ENCODE data around the gene LCLAT1. TPM values are rescaled to one million over a fixed set of nuclear protein-coding genes. Genes with fewer than 3 reads are reported as not detected.
A peak's percentile ranks its signal among the peaks of the same experiment; 100 is the strongest.

The LCLAT1 gene
- polyA plus RNA-seq, 2 of the 4 experiments (the other 2 are of a cell fraction) = 19.5 to 71.0 TPM

DNA sequence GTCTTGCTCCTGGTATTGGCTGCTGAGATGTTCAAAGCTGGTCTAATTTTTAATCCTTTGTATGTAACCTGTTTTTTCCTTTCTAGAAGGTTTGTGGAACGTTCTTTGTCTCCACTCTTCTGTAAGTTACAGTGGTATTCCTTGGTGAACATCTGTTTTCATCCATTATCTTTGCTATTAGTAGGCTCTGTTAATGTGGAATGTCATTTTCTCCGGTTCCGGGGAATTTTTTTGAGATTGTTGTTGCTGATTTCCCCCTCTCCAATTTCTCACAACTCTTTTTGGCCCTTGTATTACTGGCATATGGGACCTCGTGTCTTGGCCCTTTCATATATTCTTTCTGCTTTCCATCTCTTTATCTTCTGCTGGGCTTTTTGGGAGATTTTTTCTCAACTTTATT, 63.4 kb downstream of the LCLAT1 start:
- no peak for DNase-seq (ENCODE audit: low read depth in 1 of 2, low spot score in 1 of 2)
- Histone ChIP-seq H3K4me3 (no peak overlapping the region), H3K9me3 (peaks cover 14% of the 10 kb centered on the region; the same call in 1 of the 3 replicates), H3K4me2 (peak overlapping the region; percentile 67), H3K27ac (peak overlapping the region; percentile 24 to 70; a peak in 5 of 6 replicates), H3K4me1 (peaks cover 64% of the 10 kb centered on the region)
- ChIA-PET CTCF (interaction anchor here (0.7 to 3.7 kb wide), 2 partner anchors 183 to 302 kb away, joined by 3 to 13 read pairs; no protein-coding TSS in a partner anchor), POLR2A (interaction anchor here (0.6 kb wide), 1 partner anchor 279 kb away, joined by 5 read pairs; no protein-coding TSS in a partner anchor)
- 76% methylated on average over 4 of the region's 4 CpGs for WGBS (ENCODE audit: missing lambda C conversion rate)
- FAIRE-seq = no peak
- ATAC-seq = no peak
- no peak for TF ChIP-seq CHD2 (IDR thresholded peaks at IDR 0.05; ENCODE audit: low read length, partially characterized antibody)
- TF ChIP-seq FOSB (CRISPR knock-in tag; IDR thresholded peaks at IDR 0.05) = no peak
- TF ChIP-seq FOXS1 (CRISPR knock-in tag; IDR thresholded peaks at IDR 0.05) = no peak
- TF ChIP-seq, protein P1, sequence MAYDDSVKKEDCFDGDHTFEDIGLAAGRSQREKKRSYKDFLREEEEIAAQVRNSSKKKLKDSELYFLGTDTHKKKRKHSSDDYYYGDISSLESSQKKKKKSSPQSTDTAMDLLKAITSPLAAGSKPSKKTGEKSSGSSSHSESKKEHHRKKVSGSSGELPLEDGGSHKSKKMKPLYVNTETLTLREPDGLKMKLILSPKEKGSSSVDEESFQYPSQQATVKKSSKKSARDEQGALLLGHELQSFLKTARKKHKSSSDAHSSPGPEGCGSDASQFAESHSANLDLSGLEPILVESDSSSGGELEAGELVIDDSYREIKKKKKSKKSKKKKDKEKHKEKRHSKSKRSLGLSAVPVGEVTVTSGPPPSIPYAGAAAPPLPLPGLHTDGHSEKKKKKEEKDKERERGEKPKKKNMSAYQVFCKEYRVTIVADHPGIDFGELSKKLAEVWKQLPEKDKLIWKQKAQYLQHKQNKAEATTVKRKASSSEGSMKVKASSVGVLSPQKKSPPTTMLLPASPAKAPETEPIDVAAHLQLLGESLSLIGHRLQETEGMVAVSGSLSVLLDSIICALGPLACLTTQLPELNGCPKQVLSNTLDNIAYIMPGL (CRISPR knock-in tag; IDR thresholded peaks at IDR 0.05; ENCODE audit: borderline replicate concordance) = no peak
- no peak for TF ChIP-seq EHF (CRISPR knock-in tag; IDR thresholded peaks at IDR 0.05)
- TF ChIP-seq, protein P2, sequence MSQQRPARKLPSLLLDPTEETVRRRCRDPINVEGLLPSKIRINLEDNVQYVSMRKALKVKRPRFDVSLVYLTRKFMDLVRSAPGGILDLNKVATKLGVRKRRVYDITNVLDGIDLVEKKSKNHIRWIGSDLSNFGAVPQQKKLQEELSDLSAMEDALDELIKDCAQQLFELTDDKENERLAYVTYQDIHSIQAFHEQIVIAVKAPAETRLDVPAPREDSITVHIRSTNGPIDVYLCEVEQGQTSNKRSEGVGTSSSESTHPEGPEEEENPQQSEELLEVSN (IDR thresholded peaks at IDR 0.05; ENCODE audit: borderline replicate concordance, low read depth) = no peak
- TF ChIP-seq HOXB13 (CRISPR knock-in tag; IDR thresholded peaks at IDR 0.05; ENCODE audit: low read depth) = no peak

DNA sequence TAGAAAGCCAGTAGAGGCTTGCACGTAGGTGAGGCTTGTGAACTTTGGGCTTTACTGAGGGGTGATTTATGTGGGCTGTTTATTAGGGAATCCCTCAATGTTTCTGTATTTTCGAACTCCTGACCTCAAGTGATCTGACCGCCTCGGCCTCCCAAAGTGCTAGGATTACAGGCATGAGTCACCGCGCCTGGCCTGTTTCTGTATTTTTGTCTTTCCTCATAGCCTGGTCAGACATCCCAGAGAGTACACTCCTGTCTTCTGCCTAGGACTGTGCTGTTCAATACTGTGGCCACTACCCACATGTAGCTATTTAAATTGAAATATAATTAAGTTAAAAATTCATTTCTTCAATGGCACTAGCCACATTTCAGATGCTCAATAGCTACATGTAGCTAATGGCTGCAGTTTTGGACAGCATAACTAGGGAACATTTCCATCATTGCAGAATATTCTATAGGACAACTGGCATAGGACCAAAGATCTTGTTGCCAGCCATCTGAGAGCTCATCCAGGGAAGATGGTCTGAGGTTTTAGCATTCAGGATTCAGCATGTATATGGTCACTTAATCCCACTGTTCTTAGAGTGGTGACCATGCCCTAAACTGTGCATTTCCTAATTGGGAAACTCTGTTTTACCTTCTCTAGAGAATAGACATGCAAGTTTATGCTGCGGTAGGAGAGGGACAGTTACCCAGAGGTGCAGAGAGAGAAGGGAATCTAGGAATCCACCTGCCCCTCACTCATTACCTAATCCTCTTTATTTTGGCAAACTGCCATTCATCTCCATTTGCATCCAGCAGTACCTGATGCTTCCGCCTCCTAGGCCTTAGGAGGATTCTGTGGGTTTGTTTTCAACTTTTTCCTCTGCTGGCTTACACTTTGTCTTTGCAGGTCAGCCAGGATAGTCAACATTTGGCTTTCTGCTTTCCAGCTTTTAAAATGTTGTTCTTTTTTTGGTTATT, 64.4 kb downstream of the LCLAT1 start:
- Histone ChIP-seq H3K27ac (peak overlapping the region; percentile 29 to 68; a peak in 5 of 6 replicates), H3K4me1 (peaks cover 60% of the 10 kb centered on the region), H3K9me3 (peaks cover 14% of the 10 kb centered on the region; the same call in 1 of the 3 replicates), H3K4me3 (no peak overlapping the region), H3K4me2 (peak overlapping the region; percentile 67)
- DNase-seq (ENCODE audit: low read depth in 1 of 2, low spot score in 1 of 2) (peak in 1 of 2 experiments; percentile 67), ATAC-seq (peak; percentile 79 to 91), FAIRE-seq (no peak)
- ChIA-PET POLR2A (interaction anchor here (1.0 kb wide), 1 partner anchor 279 kb away, joined by 3 read pairs; no protein-coding TSS in a partner anchor), CTCF (interaction anchor here (1.1 to 3.7 kb wide), 2 partner anchors 177 to 303 kb away, joined by 3 to 13 read pairs; no protein-coding TSS in a partner anchor)
- 19% methylated on average over 8 of the region's 8 CpGs for WGBS (ENCODE audit: missing lambda C conversion rate)
- peak; percentile 44 for TF ChIP-seq GATA3 (IDR thresholded peaks at IDR 0.05; ENCODE audit: borderline replicate concordance)
- no peak; a peak in 2 of 5 replicates for TF ChIP-seq RAD21 (conservative IDR thresholded peaks at IDR 0.05 in 1 of 2, IDR thresholded peaks at IDR 0.05 in 1 of 2)
- TF ChIP-seq HOXB13 (CRISPR knock-in tag; IDR thresholded peaks at IDR 0.05; ENCODE audit: low read depth) = no peak
- no peak for TF ChIP-seq ESRRA (IDR thresholded peaks at IDR 0.05; ENCODE audit: borderline replicate concordance, low read length)
- TF ChIP-seq KDM5A (IDR thresholded peaks at IDR 0.05) = no peak
- TF ChIP-seq, protein P2 (IDR thresholded peaks at IDR 0.05; ENCODE audit: borderline replicate concordance, low read depth) = no peak
- no peak for TF ChIP-seq HOXB5 (CRISPR knock-in tag; IDR thresholded peaks at IDR 0.05)
- TF ChIP-seq TFCP2L1 (CRISPR knock-in tag; IDR thresholded peaks at IDR 0.05) = no peak
- no peak for TF ChIP-seq ZNF302 (CRISPR knock-in tag; IDR thresholded peaks at IDR 0.05)
- peak; percentile 75 for TF ChIP-seq FOSL2 (IDR thresholded peaks at IDR 0.05)
- peak; percentile 90 for TF ChIP-seq FOSL2 (CRISPR knock-in tag; IDR thresholded peaks at IDR 0.05)
- no peak for TF ChIP-seq RNF2 (IDR thresholded peaks at IDR 0.05; ENCODE audit: borderline replicate concordance, low read depth)
- TF ChIP-seq, protein P3, sequence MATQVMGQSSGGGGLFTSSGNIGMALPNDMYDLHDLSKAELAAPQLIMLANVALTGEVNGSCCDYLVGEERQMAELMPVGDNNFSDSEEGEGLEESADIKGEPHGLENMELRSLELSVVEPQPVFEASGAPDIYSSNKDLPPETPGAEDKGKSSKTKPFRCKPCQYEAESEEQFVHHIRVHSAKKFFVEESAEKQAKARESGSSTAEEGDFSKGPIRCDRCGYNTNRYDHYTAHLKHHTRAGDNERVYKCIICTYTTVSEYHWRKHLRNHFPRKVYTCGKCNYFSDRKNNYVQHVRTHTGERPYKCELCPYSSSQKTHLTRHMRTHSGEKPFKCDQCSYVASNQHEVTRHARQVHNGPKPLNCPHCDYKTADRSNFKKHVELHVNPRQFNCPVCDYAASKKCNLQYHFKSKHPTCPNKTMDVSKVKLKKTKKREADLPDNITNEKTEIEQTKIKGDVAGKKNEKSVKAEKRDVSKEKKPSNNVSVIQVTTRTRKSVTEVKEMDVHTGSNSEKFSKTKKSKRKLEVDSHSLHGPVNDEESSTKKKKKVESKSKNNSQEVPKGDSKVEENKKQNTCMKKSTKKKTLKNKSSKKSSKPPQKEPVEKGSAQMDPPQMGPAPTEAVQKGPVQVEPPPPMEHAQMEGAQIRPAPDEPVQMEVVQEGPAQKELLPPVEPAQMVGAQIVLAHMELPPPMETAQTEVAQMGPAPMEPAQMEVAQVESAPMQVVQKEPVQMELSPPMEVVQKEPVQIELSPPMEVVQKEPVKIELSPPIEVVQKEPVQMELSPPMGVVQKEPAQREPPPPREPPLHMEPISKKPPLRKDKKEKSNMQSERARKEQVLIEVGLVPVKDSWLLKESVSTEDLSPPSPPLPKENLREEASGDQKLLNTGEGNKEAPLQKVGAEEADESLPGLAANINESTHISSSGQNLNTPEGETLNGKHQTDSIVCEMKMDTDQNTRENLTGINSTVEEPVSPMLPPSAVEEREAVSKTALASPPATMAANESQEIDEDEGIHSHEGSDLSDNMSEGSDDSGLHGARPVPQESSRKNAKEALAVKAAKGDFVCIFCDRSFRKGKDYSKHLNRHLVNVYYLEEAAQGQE (IDR thresholded peaks at IDR 0.05) = no peak
- no peak for TF ChIP-seq NFE2L2 (conservative IDR thresholded peaks at IDR 0.05; ENCODE audit: low read length)
- TF ChIP-seq HEYL (CRISPR knock-in tag; IDR thresholded peaks at IDR 0.05) = no peak
- no peak for TF ChIP-seq HOXA7 (CRISPR knock-in tag; IDR thresholded peaks at IDR 0.05)
- TF ChIP-seq TP53 (CRISPR knock-in tag; IDR thresholded peaks at IDR 0.05) = no peak
- no peak for TF ChIP-seq RARB (CRISPR knock-in tag; IDR thresholded peaks at IDR 0.05)
- TF ChIP-seq SMC3 (IDR thresholded peaks at IDR 0.05) = 0 out of 3 replicates have a peak, but pooled peaks have one; percentile 24
- no peak for TF ChIP-seq POLR2A (IDR thresholded peaks at IDR 0.05; ENCODE audit: low read length)
- TF ChIP-seq RCOR1 (IDR thresholded peaks at IDR 0.05; ENCODE audit: low read depth, low read length) = no peak
- TF ChIP-seq, protein P4, sequence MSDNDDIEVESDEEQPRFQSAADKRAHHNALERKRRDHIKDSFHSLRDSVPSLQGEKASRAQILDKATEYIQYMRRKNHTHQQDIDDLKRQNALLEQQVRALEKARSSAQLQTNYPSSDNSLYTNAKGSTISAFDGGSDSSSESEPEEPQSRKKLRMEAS (IDR thresholded peaks at IDR 0.05) = no peak
- no peak for TF ChIP-seq NR3C1 (IDR thresholded peaks at IDR 0.05)
- TF ChIP-seq NPAS2 (CRISPR knock-in tag; IDR thresholded peaks at IDR 0.05; ENCODE audit: borderline replicate concordance) = no peak
